Measurements from ENCODE around the gene SLC4A4. TPM values are rescaled to one million over a fixed set of nuclear protein-coding genes. Genes with fewer than 3 reads are reported as not detected.

SLC4A4 gene
- total and polyA plus RNA-seq, 10 of the 15 experiments (the other 5 are each of a cell fraction or from before 2014, with no cell fraction given): 0.05 to 0.44 (median 0.18) TPM

- TF ChIP-seq, protein P1, sequence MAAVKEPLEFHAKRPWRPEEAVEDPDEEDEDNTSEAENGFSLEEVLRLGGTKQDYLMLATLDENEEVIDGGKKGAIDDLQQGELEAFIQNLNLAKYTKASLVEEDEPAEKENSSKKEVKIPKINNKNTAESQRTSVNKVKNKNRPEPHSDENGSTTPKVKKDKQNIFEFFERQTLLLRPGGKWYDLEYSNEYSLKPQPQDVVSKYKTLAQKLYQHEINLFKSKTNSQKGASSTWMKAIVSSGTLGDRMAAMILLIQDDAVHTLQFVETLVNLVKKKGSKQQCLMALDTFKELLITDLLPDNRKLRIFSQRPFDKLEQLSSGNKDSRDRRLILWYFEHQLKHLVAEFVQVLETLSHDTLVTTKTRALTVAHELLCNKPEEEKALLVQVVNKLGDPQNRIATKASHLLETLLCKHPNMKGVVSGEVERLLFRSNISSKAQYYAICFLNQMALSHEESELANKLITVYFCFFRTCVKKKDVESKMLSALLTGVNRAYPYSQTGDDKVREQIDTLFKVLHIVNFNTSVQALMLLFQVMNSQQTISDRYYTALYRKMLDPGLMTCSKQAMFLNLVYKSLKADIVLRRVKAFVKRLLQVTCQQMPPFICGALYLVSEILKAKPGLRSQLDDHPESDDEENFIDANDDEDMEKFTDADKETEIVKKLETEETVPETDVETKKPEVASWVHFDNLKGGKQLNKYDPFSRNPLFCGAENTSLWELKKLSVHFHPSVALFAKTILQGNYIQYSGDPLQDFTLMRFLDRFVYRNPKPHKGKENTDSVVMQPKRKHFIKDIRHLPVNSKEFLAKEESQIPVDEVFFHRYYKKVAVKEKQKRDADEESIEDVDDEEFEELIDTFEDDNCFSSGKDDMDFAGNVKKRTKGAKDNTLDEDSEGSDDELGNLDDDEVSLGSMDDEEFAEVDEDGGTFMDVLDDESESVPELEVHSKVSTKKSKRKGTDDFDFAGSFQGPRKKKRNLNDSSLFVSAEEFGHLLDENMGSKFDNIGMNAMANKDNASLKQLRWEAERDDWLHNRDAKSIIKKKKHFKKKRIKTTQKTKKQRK (IDR thresholded peaks at IDR 0.05; ENCODE audit: low read depth, low read length): no peak
- TF ChIP-seq ZNF24 (IDR thresholded peaks at IDR 0.05): no peak
Observed at GRCh38 chr4:71415491-71415890, 76.7 kb downstream of the SLC4A4 start (continued).

DNA sequence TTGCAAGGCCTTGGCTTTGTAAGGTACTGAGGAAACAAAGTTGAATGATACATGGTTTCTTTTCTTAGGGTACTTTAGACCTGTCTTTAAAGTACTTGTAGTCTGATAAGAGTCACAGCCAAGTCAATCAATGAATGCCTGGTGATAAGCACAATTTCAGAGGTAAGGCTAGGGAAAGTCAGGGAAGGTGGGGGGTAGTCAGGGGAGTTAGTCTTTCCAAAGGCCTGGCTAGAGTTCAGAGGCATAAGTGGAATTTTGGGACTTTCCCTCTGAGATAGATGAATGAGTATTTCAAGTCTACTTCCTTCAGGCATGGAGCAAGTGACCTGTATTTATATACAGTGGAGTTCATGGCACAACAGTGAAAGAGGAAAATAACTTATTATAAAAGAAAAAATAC lies 78.3 kb downstream of the SLC4A4 start:
- Histone ChIP-seq H3K27me3 (replicated peaks in 1 of 2; ENCODE audit: control insufficient read depth in 2 of 2, insufficient read depth in 2 of 2, low read length in 1 of 2) (no peaks in the 10 kb centered on the region), H3K36me3 (ENCODE audit: control insufficient read depth in 2 of 2, insufficient read depth in 2 of 2, low read length in 1 of 2) (no peaks in the 10 kb centered on the region), H2AFZ (ENCODE audit: control insufficient read depth, low read depth, low read length) (no peak overlapping the region), H3K4me1 (ENCODE audit: control insufficient read depth, insufficient read depth, low read length) (no peaks in the 10 kb centered on the region), H4K20me1 (ENCODE audit: control insufficient read depth, insufficient read depth) (no peaks in the 10 kb centered on the region), H3K79me2 (ENCODE audit: control insufficient read depth, insufficient read depth, low read length) (no peaks in the 10 kb centered on the region), H3K4me3 (no peak overlapping the region), H3K9ac (ENCODE audit: control insufficient read depth, insufficient read depth, low read length) (no peak overlapping the region), H3K9me3 (replicated peaks; ENCODE audit: control insufficient read depth, insufficient read depth, low read length) (no peaks in the 10 kb centered on the region), H3K27ac (ENCODE audit: control insufficient read depth, insufficient read depth) (no peak overlapping the region), H3K4me2 (ENCODE audit: control insufficient read depth, insufficient read depth) (no peak overlapping the region)
- ATAC-seq (no peak), FAIRE-seq (no peak), DNase-seq (ENCODE audit: low read depth, low spot score) (no peak)
- ChIA-PET SMC1A (ENCODE audit: uncharacterized antibody, unreplicated experiment) (interaction anchor here (0.7 kb wide), 1 partner anchor 111 kb away, joined by 3 read pairs; no protein-coding TSS in a partner anchor), POLR2A (interaction anchor here (0.6 kb wide), 1 partner anchor 678 kb away, joined by 3 read pairs; no protein-coding TSS in a partner anchor), RAD21 (ENCODE audit: unreplicated experiment) (no interaction called here), CTCF (no interaction called here)
- intact Hi-C loops (cut with micrococcal nuclease; ENCODE audit: unreplicated experiment) (no loop called here), in situ Hi-C loops (cut with MboI) (no loop called here)
- no TSS peak for BruUV-seq (replicated peaks)
- TF ChIP-seq SMC3 (IDR thresholded peaks at IDR 0.05; ENCODE audit: borderline replicate concordance, low read length): no peak
- TF ChIP-seq JUNB (IDR thresholded peaks at IDR 0.05): no peak
- TF ChIP-seq, protein P2, sequence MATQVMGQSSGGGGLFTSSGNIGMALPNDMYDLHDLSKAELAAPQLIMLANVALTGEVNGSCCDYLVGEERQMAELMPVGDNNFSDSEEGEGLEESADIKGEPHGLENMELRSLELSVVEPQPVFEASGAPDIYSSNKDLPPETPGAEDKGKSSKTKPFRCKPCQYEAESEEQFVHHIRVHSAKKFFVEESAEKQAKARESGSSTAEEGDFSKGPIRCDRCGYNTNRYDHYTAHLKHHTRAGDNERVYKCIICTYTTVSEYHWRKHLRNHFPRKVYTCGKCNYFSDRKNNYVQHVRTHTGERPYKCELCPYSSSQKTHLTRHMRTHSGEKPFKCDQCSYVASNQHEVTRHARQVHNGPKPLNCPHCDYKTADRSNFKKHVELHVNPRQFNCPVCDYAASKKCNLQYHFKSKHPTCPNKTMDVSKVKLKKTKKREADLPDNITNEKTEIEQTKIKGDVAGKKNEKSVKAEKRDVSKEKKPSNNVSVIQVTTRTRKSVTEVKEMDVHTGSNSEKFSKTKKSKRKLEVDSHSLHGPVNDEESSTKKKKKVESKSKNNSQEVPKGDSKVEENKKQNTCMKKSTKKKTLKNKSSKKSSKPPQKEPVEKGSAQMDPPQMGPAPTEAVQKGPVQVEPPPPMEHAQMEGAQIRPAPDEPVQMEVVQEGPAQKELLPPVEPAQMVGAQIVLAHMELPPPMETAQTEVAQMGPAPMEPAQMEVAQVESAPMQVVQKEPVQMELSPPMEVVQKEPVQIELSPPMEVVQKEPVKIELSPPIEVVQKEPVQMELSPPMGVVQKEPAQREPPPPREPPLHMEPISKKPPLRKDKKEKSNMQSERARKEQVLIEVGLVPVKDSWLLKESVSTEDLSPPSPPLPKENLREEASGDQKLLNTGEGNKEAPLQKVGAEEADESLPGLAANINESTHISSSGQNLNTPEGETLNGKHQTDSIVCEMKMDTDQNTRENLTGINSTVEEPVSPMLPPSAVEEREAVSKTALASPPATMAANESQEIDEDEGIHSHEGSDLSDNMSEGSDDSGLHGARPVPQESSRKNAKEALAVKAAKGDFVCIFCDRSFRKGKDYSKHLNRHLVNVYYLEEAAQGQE (IDR thresholded peaks at IDR 0.05; ENCODE audit: low read depth, low read length): no peak
- TF ChIP-seq, protein P3, sequence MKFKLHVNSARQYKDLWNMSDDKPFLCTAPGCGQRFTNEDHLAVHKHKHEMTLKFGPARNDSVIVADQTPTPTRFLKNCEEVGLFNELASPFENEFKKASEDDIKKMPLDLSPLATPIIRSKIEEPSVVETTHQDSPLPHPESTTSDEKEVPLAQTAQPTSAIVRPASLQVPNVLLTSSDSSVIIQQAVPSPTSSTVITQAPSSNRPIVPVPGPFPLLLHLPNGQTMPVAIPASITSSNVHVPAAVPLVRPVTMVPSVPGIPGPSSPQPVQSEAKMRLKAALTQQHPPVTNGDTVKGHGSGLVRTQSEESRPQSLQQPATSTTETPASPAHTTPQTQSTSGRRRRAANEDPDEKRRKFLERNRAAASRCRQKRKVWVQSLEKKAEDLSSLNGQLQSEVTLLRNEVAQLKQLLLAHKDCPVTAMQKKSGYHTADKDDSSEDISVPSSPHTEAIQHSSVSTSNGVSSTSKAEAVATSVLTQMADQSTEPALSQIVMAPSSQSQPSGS (IDR thresholded peaks at IDR 0.05; ENCODE audit: low read length): no peak
- no peak for TF ChIP-seq GATAD2B (conservative IDR thresholded peaks at IDR 0.05; ENCODE audit: low read depth)
- TF ChIP-seq, protein P4, sequence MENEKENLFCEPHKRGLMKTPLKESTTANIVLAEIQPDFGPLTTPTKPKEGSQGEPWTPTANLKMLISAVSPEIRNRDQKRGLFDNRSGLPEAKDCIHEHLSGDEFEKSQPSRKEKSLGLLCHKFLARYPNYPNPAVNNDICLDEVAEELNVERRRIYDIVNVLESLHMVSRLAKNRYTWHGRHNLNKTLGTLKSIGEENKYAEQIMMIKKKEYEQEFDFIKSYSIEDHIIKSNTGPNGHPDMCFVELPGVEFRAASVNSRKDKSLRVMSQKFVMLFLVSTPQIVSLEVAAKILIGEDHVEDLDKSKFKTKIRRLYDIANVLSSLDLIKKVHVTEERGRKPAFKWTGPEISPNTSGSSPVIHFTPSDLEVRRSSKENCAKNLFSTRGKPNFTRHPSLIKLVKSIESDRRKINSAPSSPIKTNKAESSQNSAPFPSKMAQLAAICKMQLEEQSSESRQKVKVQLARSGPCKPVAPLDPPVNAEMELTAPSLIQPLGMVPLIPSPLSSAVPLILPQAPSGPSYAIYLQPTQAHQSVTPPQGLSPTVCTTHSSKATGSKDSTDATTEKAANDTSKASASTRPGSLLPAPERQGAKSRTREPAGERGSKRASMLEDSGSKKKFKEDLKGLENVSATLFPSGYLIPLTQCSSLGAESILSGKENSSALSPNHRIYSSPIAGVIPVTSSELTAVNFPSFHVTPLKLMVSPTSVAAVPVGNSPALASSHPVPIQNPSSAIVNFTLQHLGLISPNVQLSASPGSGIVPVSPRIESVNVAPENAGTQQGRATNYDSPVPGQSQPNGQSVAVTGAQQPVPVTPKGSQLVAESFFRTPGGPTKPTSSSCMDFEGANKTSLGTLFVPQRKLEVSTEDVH (IDR thresholded peaks at IDR 0.05; ENCODE audit: low read depth, partially characterized antibody): no peak
- TF ChIP-seq, protein P5, sequence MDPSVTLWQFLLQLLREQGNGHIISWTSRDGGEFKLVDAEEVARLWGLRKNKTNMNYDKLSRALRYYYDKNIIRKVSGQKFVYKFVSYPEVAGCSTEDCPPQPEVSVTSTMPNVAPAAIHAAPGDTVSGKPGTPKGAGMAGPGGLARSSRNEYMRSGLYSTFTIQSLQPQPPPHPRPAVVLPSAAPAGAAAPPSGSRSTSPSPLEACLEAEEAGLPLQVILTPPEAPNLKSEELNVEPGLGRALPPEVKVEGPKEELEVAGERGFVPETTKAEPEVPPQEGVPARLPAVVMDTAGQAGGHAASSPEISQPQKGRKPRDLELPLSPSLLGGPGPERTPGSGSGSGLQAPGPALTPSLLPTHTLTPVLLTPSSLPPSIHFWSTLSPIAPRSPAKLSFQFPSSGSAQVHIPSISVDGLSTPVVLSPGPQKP (IDR thresholded peaks at IDR 0.05; ENCODE audit: low read depth, low read length): no peak
- TF ChIP-seq, protein P6, sequence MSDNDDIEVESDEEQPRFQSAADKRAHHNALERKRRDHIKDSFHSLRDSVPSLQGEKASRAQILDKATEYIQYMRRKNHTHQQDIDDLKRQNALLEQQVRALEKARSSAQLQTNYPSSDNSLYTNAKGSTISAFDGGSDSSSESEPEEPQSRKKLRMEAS (IDR thresholded peaks at IDR 0.05; ENCODE audit: low read depth, low read length): no peak

All from GM12878 (cell line).